Testis (tissue), 2 donors: Measurements from ENCODE around the gene PARP4.

ENCODE experiments used
- CTCF ChIP-seq, 3 experiments: fragments of 450-650 bp in 2 of 3; fragments of 200-600 bp in 1 of 3; sonication (generic) in 1 of 3; IDR thresholded peaks; one replicate each; pipeline ENCODE4 v1.5.1; 2016 to 2019; ENCODE audit warnings: antibody characterized with exemption in 3 of 3, mild to moderate bottlenecking in 2 of 3, moderate library complexity in 1 of 3
- POLR2A ChIP-seq: fragments of 450-650 bp; IDR thresholded peaks from one replicate; pipeline ENCODE4 v1.6.1; 2017; ENCODE audit warnings: antibody characterized with exemption, mild to moderate bottlenecking, moderate library complexity

- TF ChIP-seq CTCF (IDR thresholded peaks at IDR 0.05) = no peak
- TF ChIP-seq POLR2A = no peak
Observed at GRCh38 chr13:24459234-24459633, 53.3 kb downstream of the PARP4 start.
